NCI-H345 (cell line): Measurements from ENCODE around the gene GH2.
A peak's percentile ranks its signal among the peaks of the same experiment; 100 is the strongest.
"Not testable (repeated sequence)": the region's sequence is repeated elsewhere in the genome, so short reads cannot be mapped to it uniquely, and the experiment has no call there.

Experiments used
- DNase-seq: peaks from one replicate; lab custom pipeline; 2025; lab: John Stamatoyannopoulos, UW

GH2 gene

DNA sequence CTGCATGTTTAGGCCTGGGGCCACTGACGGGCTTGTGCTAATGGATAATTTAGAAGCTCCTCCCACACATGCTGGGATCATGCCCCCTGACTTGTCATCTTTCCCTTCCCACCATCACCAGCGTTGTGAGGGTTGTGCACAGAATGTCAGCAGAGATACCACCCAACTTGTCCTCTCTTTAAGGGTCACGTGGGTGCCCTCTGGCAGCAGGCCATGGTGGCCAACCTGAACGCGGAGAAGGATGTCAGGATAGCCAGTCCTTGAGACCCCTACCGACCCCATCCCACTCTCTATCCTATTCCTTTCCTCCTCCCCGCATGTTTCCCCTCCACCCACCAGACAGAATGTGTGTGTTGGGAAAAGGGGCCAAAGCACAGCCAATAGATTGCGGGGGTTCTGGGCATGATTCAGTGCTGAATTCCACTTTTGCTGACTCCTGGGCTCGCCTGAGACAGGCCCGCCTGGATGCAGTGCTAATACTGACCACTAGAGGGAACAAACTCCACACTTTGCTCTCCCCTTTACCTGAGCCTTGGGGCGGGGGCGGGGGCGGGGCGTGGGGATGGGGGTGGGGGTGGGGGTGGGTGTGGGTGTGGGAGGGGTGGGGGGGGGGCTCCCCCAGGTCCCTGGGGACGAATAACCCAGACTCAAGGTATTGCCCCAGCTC, at the start of gene GH2:
Gene GH2 (minus strand): TSS at position 10 of the 667 bp plus-strand sequence. CDS start 143 bp downstream, outside the sequence.
- peak; percentile 49 for DNase-seq

DNA sequence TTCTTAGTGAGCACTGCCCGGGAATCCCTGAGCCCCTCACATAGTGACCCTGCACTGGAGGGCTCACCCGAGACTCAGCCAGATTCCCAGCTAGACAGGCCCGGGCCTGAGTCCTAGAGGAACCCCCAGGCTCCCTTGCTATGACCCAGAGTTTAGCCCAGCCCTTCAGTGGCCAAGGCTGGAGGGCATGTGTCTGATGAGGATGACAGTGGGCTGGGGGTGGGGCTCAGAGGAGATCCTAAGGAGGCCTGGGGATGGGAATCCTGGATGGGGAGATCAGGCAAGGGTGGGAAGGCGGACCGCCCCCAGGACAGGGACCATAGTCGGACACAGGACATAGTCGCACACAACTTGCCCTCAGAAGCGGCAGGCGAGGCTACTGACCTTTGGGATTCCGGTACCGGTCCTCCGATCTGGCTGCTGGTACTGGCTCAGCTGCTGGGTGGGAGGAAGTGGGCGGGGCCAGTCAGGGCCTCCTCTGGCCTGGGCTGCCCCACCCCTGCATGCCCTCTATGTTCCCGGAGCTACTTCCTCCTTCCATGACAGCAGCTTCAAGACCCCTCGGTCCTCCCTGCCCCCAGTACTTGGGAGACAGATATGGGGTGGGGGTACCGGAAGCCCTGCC, 49.3 kb upstream of the GH2 start:
- DNase-seq: no peak

DNA sequence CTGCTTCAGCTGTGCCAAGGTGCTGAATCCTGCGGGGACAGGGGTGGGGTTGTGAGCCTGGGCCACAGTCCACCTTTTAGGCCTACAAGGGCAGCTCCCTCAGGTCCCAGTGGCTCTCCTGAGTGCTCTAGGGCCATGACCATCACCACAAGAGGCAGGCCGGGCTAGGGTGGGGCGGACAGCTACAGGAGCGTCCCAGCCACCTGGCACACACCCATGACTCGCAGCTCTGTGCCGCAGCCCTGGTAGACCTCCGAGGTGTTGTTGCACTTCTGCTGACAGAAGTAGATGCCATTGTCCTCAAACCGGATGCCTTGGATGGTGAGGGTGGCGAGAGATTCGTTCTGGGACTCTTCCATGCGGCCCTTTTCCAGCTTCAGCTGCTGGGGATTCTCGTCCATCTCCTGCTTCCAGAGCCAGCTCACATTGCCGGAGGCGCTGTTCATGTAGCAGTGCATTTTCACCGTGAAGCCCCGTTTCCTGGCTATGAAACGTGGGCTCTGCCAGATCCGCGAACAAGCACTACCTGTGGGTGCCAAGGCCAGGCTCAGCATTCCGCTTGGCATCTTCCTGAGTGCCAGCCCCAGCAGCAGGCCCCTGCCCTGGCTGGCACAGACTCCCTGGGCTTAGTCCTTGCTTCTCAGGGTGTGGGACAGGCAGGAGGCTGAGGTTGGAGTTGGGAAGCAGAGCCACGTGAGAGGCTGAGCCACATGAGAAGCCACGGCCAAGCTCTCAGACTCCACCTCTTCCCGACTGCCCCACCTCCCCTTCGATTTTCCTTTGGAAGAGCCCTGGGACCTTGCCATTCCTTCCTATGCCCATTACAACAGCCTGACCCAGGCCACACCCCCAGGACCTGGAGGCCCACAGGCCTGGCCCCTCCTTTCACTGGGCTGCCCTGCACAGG, 48.4 kb upstream of the GH2 start:
- DNase-seq: no peak

DNA sequence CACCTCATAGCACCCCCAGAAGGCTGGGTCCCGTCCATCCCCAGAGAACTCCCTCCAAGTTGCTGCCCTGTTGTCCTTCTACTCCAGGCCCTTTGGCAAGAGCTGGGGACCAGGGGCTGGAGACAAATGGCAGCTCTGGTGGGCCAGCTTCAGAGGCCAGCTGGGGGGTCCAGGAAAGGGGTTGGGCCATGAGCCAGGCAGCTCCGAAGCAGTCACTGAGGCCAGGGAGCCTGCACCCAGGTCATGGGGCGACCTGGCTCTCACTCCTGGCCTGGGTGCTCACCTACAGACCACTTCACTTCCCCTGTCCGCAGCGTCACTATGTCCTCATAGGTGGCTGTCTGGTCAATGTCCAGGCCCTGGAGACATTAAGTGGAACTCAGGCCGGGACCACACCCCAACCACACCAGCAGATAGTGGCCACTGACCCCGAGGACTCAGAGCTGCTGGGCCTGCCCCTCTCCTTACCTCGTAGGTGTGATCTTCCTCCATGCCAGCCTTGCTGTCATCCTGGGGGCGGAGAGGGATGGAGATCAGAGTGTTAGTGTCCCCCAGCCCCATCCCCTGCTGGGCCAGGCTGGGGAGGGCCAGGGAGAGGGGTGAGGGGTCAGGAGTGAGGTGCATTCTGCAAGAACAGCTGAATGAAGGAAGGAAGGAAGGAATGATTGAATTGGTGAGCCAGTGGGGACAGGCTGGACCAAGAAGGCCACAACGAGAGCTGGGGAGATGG, 47.4 kb upstream of the GH2 start:
- DNase-seq: no peak

DNA sequence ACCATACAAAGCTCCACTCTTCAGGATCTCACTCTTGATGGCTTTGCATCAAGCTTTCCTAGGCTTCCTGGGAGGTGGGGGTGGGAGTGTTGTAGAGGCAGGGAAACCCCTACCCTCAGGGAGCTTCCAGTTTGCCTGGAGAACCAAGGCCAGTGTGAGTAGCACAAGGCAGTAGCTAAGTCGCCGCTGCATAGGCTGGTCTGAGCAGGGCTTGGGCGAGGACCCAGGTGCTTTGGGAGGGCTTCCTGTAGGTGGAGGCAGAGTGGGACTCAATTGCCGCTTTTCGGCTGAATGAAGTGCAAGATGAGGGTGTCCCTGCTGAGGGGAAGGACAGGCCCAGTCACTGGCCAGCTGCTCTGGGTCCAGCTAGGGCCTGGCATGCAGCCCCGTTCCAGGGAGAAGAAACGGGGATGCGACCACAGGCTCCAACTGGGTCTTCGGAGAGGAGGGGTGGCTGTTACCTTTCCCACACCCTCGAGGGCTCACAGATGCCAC, 46.5 kb upstream of the GH2 start:
- no peak for DNase-seq

DNA sequence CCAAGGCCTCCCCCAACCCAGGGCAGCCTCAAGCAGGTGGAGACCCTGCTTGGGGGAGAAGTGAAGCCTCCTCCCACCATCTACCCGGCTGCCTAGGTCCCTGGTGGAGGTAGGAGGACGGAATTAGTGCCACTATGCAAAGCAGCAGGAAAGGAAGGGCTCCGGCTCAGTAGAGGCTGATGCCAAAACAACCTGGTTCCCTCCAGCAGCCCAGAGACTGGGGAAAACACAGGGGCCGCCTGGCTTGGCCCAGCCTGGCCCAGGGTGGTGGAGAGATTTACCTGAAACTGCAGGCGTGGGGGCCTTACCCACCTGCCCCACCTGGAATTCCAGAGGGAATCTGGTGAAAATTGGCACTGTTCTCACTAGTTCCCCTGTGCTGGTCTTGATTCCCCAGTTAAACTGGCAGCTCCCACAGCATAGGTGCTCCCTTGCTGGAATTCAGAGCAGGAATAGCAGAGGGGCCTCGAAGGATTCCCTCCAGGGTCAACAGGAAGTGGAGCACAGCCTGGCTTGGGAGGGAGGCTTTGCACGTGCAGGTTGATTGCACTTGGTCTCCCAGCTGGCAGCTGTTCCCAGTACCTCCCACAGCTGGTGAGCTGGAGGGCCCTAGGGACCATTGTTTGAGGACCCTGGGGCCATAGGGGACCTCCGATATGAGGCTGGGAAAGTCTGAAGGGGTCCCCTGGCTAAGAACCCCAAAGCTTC, 45.9 kb upstream of the GH2 start:
- no peak for DNase-seq

DNA sequence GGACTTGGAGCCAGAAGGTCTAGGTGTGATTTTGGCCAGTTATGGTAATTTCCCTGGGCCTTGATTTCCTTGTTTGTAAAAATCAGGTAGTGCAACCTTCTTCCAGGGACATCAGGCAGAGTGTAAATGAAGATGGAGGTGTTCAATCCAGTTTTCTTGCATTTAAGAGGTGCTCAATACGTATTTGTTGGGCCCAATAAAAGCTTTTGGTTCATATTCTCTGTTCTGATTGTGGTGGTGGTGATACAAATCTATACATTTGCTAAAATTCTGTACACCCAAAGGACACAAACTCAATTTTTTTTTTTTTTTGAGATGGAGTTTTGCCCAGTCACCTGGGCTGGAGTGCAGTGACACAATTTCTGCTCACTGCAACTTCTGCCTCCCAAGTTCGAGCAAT, 44.4 kb upstream of the GH2 start:
- DNase-seq: no peak

DNA sequence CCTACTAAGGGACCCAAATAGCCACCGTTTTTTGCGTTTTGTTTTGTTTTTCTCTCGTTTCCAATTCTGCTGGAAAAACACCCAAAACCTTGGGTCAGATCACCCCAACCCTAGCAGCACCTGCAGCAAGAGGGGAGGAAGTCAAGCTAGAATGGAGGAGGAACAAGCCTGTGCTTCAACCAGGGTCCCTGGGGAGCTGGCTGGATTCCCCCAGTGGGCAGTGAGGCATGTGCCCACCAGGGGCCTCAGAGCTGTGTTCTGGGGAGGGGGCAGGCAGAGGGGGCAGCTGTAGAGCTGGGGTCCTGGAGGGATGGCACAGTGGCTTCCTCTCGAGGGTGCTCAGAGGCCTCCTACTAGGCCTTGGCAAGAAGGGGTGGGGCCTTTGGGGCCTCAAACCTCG, 43.9 kb upstream of the GH2 start:
- no peak for DNase-seq

DNA sequence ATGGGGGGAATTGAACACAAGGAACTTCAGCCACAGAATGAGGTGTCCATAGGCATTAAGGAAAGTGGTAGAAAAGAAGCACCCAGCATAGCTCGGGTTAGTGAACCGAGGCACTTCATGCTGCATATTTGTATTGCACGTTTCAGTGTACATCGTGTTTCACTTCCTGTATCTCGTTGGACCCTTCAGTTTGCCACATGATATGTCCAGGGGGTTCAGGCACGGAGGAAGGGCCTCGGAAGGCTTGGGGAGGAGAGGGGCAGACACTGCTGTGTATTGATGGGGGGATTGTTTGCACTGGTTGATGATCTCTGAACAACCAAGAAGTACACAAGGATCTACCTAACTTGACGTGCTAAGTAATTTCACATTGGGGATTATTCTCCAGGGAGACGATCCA, 40.7 kb upstream of the GH2 start:
- not testable (repeated sequence) for DNase-seq

DNA sequence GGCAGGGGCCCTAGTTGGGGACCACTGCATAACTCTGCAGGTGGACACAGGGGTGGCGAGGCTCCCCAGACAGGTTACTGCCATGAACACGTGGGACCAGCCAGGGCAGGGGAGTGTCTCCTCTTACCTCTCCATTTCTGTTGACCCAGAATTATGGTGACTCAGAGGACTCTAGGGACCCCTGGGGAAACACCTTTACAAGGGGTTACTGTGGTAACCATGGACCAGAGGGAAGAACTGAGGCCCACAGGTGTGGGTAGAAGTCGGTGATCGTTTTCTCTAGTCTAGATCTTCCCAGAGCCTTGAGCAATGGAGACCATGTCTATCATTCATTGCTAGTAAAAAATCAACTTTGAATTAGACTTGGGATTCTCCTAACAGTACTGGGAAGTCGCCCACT, 39.0 kb upstream of the GH2 start:
- DNase-seq: not testable (repeated sequence)

DNA sequence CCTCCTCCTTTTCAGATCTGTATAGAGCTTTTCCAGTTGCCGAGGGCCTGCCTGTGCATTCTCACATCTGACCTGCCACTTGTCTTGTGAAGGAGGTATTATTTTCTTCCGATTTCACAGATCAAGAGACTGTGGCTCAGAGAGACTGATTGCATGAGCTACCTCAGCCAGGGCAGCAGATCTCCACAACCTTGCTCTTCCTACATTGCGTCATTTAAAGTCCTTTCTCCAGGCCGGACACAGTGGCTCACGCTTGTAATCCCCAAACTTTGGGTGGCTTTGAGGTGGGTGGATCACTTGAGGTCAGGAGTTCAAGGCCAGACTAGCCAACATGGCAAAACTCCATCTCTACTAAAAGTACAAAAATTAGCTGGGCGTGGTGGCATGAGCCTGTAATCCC, 38.3 kb upstream of the GH2 start:
- DNase-seq: not testable (repeated sequence)

DNA sequence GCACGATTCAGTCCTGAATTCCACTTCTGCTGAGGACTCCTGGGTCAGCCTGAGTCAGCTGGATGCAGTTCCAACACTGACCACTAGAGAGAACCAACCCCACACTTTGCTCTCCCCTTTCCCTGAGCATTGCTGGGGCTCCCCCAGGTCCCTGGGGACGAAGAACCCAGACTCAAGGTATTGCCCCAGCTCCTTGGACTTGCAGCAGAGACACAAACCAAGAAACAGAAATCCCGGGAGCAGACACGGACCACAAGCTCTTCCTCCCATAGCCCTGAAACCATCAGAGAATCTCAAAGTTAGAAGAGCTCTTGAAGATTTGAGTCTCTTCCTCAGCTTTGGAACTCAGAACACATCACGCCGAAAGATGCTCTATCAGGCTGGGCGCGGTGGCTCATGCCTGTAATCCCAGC, 37.6 kb upstream of the GH2 start:
- DNase-seq: peak; percentile 41

DNA sequence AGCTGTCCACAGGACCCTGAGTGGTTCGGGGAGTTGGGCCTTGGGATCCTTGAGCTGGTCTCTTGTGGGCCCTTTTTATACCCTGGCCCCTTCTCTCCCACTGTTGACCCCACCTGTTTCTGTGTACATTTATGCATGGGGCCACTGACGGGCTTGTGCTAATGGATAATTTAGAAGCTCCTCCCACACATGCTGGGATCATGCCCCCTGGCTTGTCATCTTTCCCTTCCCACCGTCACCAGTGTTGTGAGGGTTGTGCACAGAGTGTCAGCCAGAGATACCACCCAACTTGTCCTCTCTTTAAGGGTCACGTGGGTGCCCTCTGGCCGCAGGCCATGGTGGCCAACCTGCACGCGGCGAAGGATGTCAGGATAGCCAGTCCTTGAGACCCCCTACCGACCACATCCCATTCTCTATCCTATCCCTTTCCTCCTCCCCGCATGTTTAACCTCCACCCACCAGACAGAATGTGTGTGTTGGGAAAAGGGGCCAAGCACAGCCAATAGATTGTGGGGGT, 37.1 kb upstream of the GH2 start, which contains the start of gene GH1:
Gene GH1 (minus strand): TSS at position 51 of the 517 bp plus-strand sequence. CDS start 63 bp downstream, outside the sequence.
- not testable (repeated sequence) for DNase-seq

DNA sequence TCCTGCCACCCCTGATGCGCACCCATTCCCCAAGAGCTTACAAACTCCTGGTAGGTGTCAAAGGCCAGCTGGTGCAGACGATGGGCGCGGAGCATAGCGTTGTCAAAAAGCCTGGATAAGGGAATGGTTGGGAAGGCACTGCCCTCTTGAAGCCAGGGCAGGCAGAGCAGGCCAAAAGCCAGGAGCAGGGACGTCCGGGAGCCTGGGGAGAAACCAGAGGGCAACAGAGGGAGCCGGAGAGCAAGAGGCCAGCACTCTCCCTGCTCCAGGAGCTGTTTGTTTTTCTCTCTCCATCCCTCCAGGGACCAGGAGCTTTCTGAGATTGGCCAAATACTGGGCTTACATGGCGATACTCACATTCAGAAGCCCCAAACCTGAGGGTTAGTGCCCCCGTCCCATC, 36.6 kb upstream of the GH2 start:
- DNase-seq: no peak

DNA sequence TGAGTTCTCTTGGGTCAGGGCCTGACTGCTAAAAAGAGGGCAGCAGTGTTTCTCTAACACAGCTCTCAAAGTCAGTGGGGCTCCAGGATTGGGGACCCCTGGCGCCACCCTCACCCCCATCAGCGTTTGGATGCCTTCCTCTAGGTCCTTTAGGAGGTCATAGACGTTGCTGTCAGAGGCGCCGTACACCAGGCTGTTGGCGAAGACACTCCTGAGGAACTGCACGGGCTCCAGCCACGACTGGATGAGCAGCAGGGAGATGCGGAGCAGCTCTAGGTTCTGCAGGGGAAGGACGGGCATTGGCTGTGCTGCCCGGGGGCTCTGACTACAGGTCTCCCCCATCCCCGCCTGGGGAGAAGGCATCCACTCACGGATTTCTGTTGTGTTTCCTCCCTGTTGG, 35.9 kb upstream of the GH2 start:
- DNase-seq: no peak

DNA sequence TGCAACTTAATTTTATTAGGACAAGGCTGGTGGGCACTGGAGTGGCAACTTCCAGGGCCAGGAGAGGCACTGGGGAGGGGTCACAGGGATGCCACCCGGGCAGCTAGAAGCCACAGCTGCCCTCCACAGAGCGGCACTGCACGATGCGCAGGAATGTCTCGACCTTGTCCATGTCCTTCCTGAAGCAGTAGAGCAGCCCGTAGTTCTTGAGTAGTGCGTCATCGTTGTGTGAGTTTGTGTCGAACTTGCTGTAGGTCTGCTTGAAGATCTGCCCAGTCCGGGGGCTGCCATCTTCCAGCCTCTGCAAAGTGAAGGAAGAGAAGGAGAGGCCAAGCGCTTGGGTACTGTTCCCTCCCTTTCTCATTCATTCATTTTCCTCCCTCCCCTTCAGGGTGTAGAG, 35.5 kb upstream of the GH2 start:
- not testable (repeated sequence) for DNase-seq

DNA sequence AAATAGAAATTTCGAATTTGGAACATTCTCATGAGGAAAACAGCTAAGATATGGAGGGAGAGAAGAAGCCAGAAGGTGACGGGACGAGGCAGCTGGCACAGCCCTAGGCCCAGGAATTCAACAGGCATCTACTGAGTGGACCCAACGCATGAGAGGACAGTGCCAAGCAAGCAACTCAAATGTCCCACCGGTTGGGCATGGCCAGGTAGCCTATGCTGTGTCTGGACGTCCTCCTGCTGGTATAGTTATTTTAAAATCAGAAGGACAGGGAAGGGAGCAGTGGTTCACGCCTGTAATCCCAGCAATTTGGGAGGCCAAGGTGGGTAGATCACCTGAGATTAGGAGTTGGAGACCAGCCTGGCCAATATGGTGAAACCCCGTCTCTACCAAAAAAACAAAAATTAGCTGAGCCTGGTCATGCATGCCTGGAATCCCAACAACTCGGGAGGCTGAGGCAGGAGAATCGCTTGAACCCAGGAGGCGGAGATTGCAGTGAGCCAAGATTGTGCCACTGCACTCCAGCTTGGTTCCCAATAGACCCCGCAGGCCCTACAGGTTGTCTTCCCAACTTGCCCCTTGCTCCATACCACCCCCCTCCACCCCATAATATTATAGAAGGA, 34.9 kb upstream of the GH2 start:
- DNase-seq: no peak

DNA sequence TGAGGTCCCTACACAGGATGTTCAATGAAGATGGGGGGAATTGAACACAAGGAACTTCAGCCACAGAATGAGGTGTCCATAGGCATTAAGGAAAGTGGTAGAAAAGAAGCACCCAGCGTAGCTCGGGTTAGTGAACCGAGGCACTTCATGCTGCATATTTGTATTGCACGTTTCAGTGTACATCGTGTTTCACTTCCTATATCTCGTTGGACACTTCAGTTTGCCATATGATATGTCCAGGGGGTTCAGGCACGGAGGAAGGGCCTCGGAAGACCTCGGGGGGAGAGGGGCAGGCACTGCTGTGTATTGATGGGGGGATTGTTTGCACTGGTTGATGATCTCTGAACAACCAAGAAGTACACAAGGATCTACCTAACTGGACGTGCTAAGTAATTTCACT, 34.0 kb upstream of the GH2 start:
- not testable (repeated sequence) for DNase-seq

DNA sequence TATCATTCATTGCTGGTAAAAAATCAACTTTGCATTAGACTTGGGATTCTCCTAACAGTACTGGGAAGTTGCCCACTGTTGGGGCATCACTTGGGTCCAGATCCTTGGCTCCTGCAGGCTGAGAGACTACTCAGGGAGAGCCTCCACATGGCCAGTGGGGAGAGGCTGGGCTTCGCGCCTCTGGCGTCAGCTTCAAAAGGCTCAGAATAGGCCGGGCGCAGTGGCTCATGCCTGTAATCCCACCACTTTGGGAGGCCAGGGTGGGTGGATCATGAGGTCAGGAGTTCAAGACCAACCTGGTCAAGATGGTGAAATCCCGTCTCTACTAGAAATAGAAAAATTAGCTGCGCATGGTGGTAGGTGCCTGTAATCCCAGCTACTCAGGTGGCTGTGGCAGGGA, 32.7 kb upstream of the GH2 start:
- DNase-seq: no peak

DNA sequence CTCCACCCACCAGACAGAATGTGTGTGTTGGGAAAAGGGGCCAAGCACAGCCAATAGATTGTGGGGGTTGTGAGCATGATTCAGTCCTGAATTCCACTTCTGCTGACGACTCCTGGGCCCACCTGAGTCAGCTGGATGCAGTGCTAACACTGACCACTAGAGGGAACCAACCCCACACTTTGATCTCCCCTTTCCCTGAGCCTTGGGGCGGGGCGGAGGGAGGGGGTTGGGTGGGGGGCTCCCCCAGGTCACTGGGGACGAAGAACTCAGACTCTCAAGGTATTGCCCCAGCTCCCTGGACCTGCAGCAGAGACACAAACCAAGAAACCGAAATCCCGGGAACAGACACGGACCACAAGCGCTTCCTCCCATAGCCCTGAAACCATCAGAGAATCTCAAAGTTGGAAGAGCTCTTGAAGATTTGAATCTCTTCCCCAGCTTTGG, 29.9 kb upstream of the GH2 start:
- peak; percentile 15 for DNase-seq
